Osteoblast (primary cell): ENCODE data around the gene ANO2. TPM values are rescaled to one million over a fixed set of nuclear protein-coding genes. Genes with fewer than 3 reads are reported as not detected.

Experiments used
- DNase-seq: peaks from one replicate; pipeline ENCODE4 v3.0.0; 2011; ENCODE audit warnings: low spot score, mixed read lengths; ENCODE audit not compliant: insufficient read length; ENCODE audit errors: missing footprints
- H2AFZ ChIP-seq: 2 replicates; pipeline ENCODE4 v1.6.0; 2011; ENCODE audit warnings: mild to moderate bottlenecking, low read length
- H3K27ac ChIP-seq: 2 replicates; pipeline ENCODE4 v1.5.1; 2011; ENCODE audit warnings: mild to moderate bottlenecking, low read depth, low read length, moderate library complexity
- H3K27me3 ChIP-seq: 2 replicates; pipeline ENCODE4 v1.6.0; 2012; ENCODE audit warnings: mild to moderate bottlenecking, control low read depth, inconsistent platforms, low read length, moderate library complexity; ENCODE audit not compliant: insufficient read depth
- H3K36me3 ChIP-seq: 2 replicates; pipeline ENCODE4 v1.5.1; 2011; ENCODE audit warnings: mild to moderate bottlenecking, low read length, control low read depth, moderate library complexity; ENCODE audit not compliant: insufficient read depth
- H3K4me1 ChIP-seq: 2 replicates; pipeline ENCODE4 v1.5.1; 2011; ENCODE audit warnings: mild to moderate bottlenecking, low read length, control low read depth, moderate library complexity; ENCODE audit not compliant: insufficient read depth
- H3K4me2 ChIP-seq: 2 replicates; pipeline ENCODE4 v1.6.0; 2011; ENCODE audit warnings: mild to moderate bottlenecking, low read length; ENCODE audit not compliant: insufficient read depth
- H3K4me3 ChIP-seq: fragments of 200-600 bp; sonication (generic); 3 replicates; pipeline ENCODE4 v1.5.1; 2012; ENCODE audit warnings: mild to moderate bottlenecking, low read length, inconsistent platforms; ENCODE audit not compliant: insufficient read depth
- H3K79me2 ChIP-seq: 2 replicates; pipeline ENCODE4 v1.6.0; 2012; ENCODE audit warnings: mild to moderate bottlenecking, low read length, control low read depth, inconsistent platforms; ENCODE audit not compliant: insufficient read depth
- H3K9me3 ChIP-seq: 2 replicates; pipeline ENCODE4 v1.5.1; 2011; ENCODE audit warnings: low read depth, low read length, control low read depth
- H4K20me1 ChIP-seq: 2 replicates; pipeline ENCODE4 v1.6.0; 2012; ENCODE audit warnings: mild to moderate bottlenecking, low read length, control low read depth; ENCODE audit not compliant: insufficient read depth
- CTCF ChIP-seq: IDR thresholded peaks from 2 replicates; pipeline ENCODE4 v1.5.1; 2011; ENCODE audit warnings: mild to moderate bottlenecking, low read depth, low read length, moderate library complexity; ENCODE audit errors: extremely low read depth
- total RNA-seq: library from RNA; depleted of rRNA; stranded (reverse); fragments of >200 nt; gene quantifications from 2 replicates; pipeline ENCODE4 v1.2.3, GENCODE V29; 2012

ANO2 gene
- total RNA-seq, 1 donor, result under 0.01 TPM

GRCh38 chr12:5987573-5987972, 42.5 kb upstream of the ANO2 start:
- Histone ChIP-seq H3K79me2 (no peaks in the 10 kb centered on the region), H2AFZ (no peak overlapping the region), H4K20me1 (no peaks in the 10 kb centered on the region), H3K27ac (no peak overlapping the region), H3K9me3 (no peaks in the 10 kb centered on the region), H3K36me3 (no peaks in the 10 kb centered on the region), H3K4me1 (no peaks in the 10 kb centered on the region), H3K4me3 (no peak overlapping the region), H3K4me2 (no peak overlapping the region), H3K27me3 (peaks cover 13% of the 10 kb centered on the region)
- DNase-seq, result no peak
- no peak for TF ChIP-seq CTCF

- H3K4me2 ChIP-seq, result no peak overlapping the region
- no peak overlapping the region for H3K4me3 ChIP-seq
- H3K27ac ChIP-seq, result no peak overlapping the region
- H3K36me3 ChIP-seq, result no peaks in the 10 kb centered on the region
- TF ChIP-seq CTCF, result no peak
- no peaks in the 10 kb centered on the region for H3K4me1 ChIP-seq
- H4K20me1 ChIP-seq, result no peaks in the 10 kb centered on the region
- H3K79me2 ChIP-seq, result no peaks in the 10 kb centered on the region
- DNase-seq, result no peak
- H2AFZ ChIP-seq, result no peak overlapping the region
- H3K9me3 ChIP-seq, result no peaks in the 10 kb centered on the region
- H3K27me3 ChIP-seq, result peaks cover 17% of the 10 kb centered on the region
These were observed 40.4 kb upstream of the ANO2 start for GRCh38 chr12:5985471-5985870.

GRCh38 chr12:5984873-5985272, 39.8 kb upstream of the ANO2 start:
- no peak for TF ChIP-seq CTCF
- Histone ChIP-seq H3K36me3 (no peaks in the 10 kb centered on the region), H3K79me2 (no peaks in the 10 kb centered on the region), H3K27ac (no peak overlapping the region), H4K20me1 (no peaks in the 10 kb centered on the region), H3K4me1 (no peaks in the 10 kb centered on the region), H3K9me3 (no peaks in the 10 kb centered on the region), H3K4me3 (no peak overlapping the region), H3K27me3 (peaks cover 17% of the 10 kb centered on the region), H2AFZ (no peak overlapping the region), H3K4me2 (no peak overlapping the region)
- DNase-seq, result no peak

- no peak for DNase-seq
- Histone ChIP-seq H3K4me3 (no peak overlapping the region), H3K27ac (no peak overlapping the region), H4K20me1 (no peaks in the 10 kb centered on the region), H3K27me3 (peaks cover 17% of the 10 kb centered on the region), H3K9me3 (no peaks in the 10 kb centered on the region), H3K79me2 (no peaks in the 10 kb centered on the region), H3K4me1 (no peaks in the 10 kb centered on the region), H3K4me2 (no peak overlapping the region), H3K36me3 (no peaks in the 10 kb centered on the region), H2AFZ (no peak overlapping the region)
- no peak for TF ChIP-seq CTCF
These were observed 37.0 kb upstream of the ANO2 start for GRCh38 chr12:5982106-5982505.
